GM18951 (cell line): ENCODE data around the gene SETD9.

Source experiments
- POLR2A ChIP-seq: IDR thresholded peaks from 4 replicates; pipeline ENCODE4 v1.6.1; 2011; ENCODE audit warnings: mild to moderate bottlenecking; ENCODE audit not compliant: insufficient read length, insufficient read depth; ENCODE audit errors: extremely low read depth
- in situ Hi-C: fragments of 300-500 bp; cut with MboI; formaldehyde crosslinking; loops from one replicate; pipeline ENCODE4 v1.12.0; 2022; ENCODE audit warnings: low sequenced_read_pairs, mixed read lengths, inconsistent platforms; ENCODE audit not compliant: unreplicated experiment

The SETD9 gene

GRCh38 chr5:56908942-56909293 lies 478 bp upstream of the SETD9 start:
- in situ Hi-C loops, result loop anchor here (10.0 kb wide), 1 partner anchor 316 kb away; no protein-coding TSS in a partner anchor
- TF ChIP-seq POLR2A, result no peak

- TF ChIP-seq POLR2A, result no peak
- in situ Hi-C loops, result no loop called here
Measured at GRCh38 chr5:56910210-56910965, 992 bp downstream of the SETD9 start.

DNA sequence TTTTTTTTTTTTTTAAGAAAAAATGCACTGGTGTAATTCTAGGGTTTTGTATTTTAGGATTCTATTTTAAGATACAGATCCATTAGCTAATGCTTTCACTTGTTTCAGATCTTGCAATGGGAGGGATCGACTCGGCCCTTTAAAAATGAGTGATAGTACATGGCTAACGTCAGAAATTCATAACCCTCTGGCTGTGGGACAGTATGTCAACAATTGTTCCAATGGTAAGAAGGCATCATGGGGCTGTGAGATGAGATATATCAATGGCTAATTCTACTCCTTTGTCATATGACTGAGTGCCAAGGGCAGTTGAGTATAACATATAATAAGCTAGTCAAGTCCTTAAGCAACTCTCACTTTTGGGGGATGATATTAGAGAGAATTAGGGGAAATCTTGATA lies 4.4 kb downstream of the SETD9 start:
- in situ Hi-C loops, result no loop called here
- no peak for TF ChIP-seq POLR2A

DNA sequence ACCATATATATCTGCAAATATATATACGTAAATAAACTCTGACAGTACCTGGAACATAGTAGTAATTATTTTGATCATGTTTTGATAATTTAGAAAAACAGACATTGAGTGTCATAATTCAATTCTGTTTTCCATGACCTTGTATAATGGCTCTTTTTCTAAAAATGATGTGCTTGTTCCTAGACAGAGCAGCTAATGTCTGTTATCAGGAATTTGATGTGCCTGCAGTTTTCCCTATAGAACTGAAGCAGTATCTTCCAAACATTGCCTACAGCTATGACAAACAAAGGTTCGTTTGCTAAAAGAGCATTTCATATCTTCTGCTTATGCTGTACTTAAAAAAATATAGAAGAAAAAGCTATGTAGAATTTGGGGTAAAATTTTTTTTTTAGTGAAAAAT lies 5.3 kb downstream of the SETD9 start:
- no peak for TF ChIP-seq POLR2A
- in situ Hi-C loops, result no loop called here

DNA sequence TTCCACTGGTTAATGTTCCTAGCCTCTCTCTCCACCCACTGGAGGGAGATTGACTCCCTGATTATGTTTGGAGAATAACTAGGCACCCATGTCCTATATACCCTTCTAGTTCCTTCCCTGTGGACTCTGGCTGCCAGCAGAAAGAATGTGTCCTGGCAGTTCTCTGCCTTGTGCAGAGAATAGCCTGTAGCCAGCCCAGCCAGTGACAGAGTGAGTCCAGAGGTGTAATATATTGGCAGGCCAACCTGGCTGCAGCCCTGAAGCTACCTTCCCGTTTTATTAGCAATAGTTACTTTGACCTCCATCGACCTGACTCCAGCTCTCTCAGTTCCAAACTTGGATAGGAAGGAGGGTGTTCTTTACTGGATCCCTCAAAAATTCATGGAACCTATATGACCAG lies 8.1 kb downstream of the SETD9 start:
- in situ Hi-C loops, result no loop called here
- no peak for TF ChIP-seq POLR2A

GRCh38 chr5:56918054-56918453 lies 8.7 kb downstream of the SETD9 start:
- in situ Hi-C loops, result no loop called here
- no peak for TF ChIP-seq POLR2A

DNA sequence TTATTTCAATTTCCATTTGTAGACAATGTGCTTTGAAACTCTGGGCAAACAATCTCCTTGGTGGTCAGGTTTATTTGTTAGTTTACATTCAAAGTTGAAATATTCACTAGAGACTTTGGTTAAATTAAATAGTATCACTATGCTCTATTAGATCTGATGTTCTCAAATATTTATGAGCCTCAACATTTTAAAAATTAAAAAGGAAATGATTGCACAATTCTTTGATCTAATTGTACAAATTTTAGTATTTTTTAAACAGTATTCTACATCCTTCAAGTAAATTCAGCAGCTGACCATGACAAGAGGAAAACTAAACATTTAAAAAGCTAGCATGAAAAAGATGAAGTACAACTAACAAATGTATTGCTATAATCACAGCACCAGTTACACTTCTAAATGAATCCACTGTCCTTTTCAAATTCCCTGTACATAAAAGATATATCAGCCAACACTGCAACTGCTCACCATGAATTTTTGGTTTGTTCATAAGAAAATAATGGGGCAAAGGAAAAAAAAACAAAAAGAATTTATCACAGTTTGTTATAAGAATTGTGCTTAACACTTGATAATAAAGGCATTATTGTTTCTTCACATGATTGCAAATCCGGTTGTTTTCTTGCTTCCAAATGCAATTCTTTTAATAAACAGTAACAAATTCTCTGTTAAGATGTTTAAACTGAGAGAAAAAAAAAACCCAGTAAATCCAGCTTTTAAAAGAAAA lies 10.7 kb downstream of the SETD9 start:
- in situ Hi-C loops, result no loop called here
- TF ChIP-seq POLR2A, result no peak

DNA sequence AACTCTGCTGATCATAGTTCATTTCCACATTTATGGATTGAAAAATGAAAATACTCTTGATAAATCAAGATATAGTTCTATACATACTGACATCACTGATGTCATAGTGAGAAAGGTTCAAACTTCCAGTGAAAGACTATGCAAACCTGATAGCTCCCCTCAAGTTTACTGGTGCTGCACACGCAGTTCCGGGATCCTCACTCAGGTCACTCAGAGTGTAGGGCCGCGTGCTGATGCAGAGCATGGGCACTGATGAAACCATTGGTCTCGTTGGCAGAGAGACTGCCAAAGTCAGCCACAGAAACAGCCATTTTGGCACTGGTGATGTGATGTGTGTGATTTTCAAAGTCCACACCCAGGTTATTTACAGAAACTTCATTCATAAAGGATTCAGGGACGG lies 13.5 kb downstream of the SETD9 start:
- TF ChIP-seq POLR2A, result no peak
- in situ Hi-C loops, result no loop called here

DNA sequence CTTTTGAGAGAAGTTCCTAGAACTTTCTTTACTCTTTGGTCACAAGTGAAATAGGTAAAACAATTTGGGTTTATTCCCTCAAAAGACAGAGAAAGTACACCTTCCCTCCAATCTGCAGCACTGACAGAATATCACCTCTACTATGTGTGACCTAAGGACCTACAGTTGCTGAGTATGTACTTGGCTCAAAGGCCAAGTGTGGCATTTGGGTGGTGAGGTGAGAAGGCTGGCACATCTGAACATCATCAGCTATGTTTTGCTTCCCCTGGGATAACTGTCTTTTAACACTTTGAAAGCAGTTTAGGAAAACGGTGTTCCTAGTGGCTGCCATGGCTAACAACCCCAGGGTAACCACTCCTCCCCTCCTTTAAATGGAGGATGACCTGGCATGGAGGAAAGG lies 24.9 kb downstream of the SETD9 start:
- in situ Hi-C loops, result no loop called here
- no peak for TF ChIP-seq POLR2A

GRCh38 chr5:56938858-56939257 lies 29.5 kb downstream of the SETD9 start:
- TF ChIP-seq POLR2A, result no peak
- in situ Hi-C loops, result no loop called here

GRCh38 chr5:56941981-56942380 lies 32.6 kb downstream of the SETD9 start:
- no peak for TF ChIP-seq POLR2A
- in situ Hi-C loops, result no loop called here

- in situ Hi-C loops, result no loop called here
Measured at GRCh38 chr5:56947052-56947451, 37.7 kb downstream of the SETD9 start.

GRCh38 chr5:56950626-56951125 lies 41.3 kb downstream of the SETD9 start:
- in situ Hi-C loops, result no loop called here
- no peak for TF ChIP-seq POLR2A

More at GRCh38 chr5:56947052-56947451, 37.7 kb downstream of the SETD9 start:
- TF ChIP-seq POLR2A, result no peak
